ENCODE results near the gene BRIP1.

The BRIP1 gene

GRCh38 chr17:61659437-61659836, 203.9 kb downstream of the BRIP1 start:
- Mint-ChIP-seq H3K27ac (no peak overlapping the region), H3K27me3 (peaks cover 24% of the 10 kb centered on the region), H3K4me1 (no peaks in the 10 kb centered on the region), H3K4me3 (no peak overlapping the region), H3K9me3 (no peaks in the 10 kb centered on the region)
- no peak for DNase-seq
- no peak for ATAC-seq

DNA sequence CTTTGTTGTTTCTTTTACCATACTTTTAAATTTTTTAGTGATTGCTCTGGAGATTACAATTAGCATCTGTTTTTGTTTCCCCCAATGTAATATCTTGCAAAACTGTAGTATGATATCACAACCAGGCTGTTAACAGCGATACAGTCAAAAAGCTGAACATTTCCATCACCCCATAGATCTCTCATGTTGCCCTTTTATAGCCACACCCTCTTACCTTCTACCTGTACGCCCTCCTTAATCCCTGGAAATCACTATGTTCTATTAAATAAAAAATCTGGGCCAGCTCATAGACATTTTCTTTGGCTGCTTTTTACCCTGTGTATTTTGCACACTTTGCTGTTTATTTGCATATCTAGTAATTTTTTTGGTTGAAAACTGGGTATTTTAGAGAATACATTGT, 205.1 kb downstream of the BRIP1 start:
- Mint-ChIP-seq H3K4me1 (no peaks in the 10 kb centered on the region), H3K27me3 (peaks cover 31% of the 10 kb centered on the region), H3K27ac (no peak overlapping the region), H3K4me3 (no peak overlapping the region), H3K9me3 (peaks cover 0 to 7% of the 10 kb centered on the region in 2 donors)
- no peak for DNase-seq
- ATAC-seq, result no peak

GRCh38 chr17:61657338-61657737, 206.0 kb downstream of the BRIP1 start:
- Mint-ChIP-seq H3K9me3 (peaks cover 0 to 7% of the 10 kb centered on the region in 2 donors), H3K4me3 (no peak overlapping the region), H3K4me1 (no peaks in the 10 kb centered on the region), H3K27ac (peak overlapping the region in 1 of 2 donors; percentile 24), H3K27me3 (peaks cover 24% of the 10 kb centered on the region)
- ATAC-seq (no peak), DNase-seq (no peak)

DNA sequence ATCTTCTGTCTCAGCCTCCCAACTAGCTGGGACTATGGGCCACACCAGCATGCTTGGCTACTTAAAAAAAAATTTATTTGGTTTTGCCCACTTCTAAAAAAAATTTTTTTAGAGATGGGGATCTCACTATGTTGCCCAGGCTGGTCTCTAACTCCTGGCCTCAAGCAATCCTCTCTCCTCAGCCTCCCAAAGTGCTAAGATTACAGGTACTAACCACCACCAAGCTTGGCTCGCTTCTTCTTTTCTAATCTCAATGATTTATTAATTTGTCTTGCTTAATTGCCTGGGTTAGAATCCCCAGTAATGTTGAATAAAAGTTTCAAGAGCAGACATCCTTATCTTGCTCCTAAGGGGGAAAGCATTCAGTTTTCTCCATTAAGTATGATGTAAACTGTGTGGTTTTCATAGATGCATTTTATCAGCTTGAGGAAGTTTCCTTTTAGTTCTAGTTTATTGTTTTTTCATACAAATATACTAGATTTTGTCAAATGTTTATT, 206.6 kb downstream of the BRIP1 start:
- Mint-ChIP-seq H3K9me3 (peaks cover 4 to 13% of the 10 kb centered on the region in 2 donors), H3K4me3 (no peak overlapping the region), H3K27me3 (peaks cover 25% of the 10 kb centered on the region), H3K4me1 (no peaks in the 10 kb centered on the region), H3K27ac (no peak overlapping the region)
- ATAC-seq (no peak), DNase-seq (no peak)

- no peak overlapping the region for H3K4me3 Mint-ChIP-seq
- H3K4me1 Mint-ChIP-seq, result no peaks in the 10 kb centered on the region
- no peak for DNase-seq
- no peak overlapping the region for H3K27ac Mint-ChIP-seq
- peaks cover 28% of the 10 kb centered on the region for H3K27me3 Mint-ChIP-seq
- H3K9me3 Mint-ChIP-seq, result peaks cover 17 to 22% of the 10 kb centered on the region in 2 donors
- ATAC-seq, result no peak
Observed at GRCh38 chr17:61650749-61651148, 212.6 kb downstream of the BRIP1 start.

- Mint-ChIP-seq H3K4me3 (no peak overlapping the region), H3K27me3 (peaks cover 26% of the 10 kb centered on the region), H3K9me3 (peaks cover 17 to 19% of the 10 kb centered on the region in 2 donors), H3K27ac (no peak overlapping the region), H3K4me1 (no peaks in the 10 kb centered on the region)
- no peak for ATAC-seq
- DNase-seq, result no peak
Observed at GRCh38 chr17:61648587-61648986, 214.7 kb downstream of the BRIP1 start.

DNA sequence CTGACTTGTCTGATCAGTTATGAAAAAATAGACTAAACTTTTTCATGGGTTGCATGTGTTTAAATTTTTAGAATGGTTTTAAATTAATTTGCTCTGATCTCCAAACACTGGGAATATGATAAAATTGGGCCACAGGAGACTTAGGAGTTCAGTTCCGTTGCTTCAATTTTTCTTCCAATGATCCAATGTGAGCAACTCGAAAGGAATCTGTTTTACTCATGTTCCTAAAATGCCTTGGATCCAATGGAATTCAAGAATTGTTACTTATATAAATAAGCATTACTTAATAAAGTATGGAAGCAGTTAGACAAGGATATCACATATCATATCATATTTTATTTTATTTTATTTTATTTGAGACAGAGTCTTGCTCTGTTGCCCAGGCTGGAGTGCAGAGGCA, 216.3 kb downstream of the BRIP1 start:
- no peaks in the 10 kb centered on the region for H3K4me1 Mint-ChIP-seq
- peaks cover 17% of the 10 kb centered on the region for H3K27me3 Mint-ChIP-seq
- H3K9me3 Mint-ChIP-seq, result peaks cover 12 to 17% of the 10 kb centered on the region in 2 donors
- H3K27ac Mint-ChIP-seq, result no peak overlapping the region
- ATAC-seq (no peak), DNase-seq (no peak)
- H3K4me3 Mint-ChIP-seq, result no peak overlapping the region

- Mint-ChIP-seq H3K27ac (no peak overlapping the region), H3K27me3 (peaks cover 11% of the 10 kb centered on the region), H3K9me3 (peaks cover 7 to 11% of the 10 kb centered on the region in 2 donors), H3K4me1 (no peaks in the 10 kb centered on the region), H3K4me3 (no peak overlapping the region)
- no peak for DNase-seq
- ATAC-seq, result no peak
Observed at GRCh38 chr17:61646482-61646881, 216.8 kb downstream of the BRIP1 start.

DNA sequence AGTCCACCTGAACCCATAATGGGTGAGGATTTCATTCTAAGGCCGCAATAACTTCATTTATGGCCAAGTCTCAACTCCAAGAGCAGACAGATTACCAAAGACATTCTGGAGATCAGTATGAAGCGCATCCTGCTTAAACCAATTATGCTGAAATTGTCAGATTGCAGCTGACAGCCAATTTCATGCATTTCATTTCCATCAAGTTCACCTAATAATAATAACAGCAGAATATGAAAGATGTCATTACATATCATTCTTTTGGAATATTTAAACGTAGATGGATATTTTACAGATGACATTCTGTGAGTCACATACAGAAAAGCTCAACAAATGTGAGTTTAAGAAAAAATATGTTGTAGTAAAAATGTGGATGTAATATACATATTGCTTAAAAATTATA, 217.4 kb downstream of the BRIP1 start:
- DNase-seq (no peak), ATAC-seq (no peak)
- peaks cover 4 to 5% of the 10 kb centered on the region in 2 donors for H3K9me3 Mint-ChIP-seq
- no peak overlapping the region for H3K4me3 Mint-ChIP-seq
- H3K27ac Mint-ChIP-seq, result no peak overlapping the region
- peaks cover 6% of the 10 kb centered on the region for H3K27me3 Mint-ChIP-seq
- no peaks in the 10 kb centered on the region for H3K4me1 Mint-ChIP-seq

DNA sequence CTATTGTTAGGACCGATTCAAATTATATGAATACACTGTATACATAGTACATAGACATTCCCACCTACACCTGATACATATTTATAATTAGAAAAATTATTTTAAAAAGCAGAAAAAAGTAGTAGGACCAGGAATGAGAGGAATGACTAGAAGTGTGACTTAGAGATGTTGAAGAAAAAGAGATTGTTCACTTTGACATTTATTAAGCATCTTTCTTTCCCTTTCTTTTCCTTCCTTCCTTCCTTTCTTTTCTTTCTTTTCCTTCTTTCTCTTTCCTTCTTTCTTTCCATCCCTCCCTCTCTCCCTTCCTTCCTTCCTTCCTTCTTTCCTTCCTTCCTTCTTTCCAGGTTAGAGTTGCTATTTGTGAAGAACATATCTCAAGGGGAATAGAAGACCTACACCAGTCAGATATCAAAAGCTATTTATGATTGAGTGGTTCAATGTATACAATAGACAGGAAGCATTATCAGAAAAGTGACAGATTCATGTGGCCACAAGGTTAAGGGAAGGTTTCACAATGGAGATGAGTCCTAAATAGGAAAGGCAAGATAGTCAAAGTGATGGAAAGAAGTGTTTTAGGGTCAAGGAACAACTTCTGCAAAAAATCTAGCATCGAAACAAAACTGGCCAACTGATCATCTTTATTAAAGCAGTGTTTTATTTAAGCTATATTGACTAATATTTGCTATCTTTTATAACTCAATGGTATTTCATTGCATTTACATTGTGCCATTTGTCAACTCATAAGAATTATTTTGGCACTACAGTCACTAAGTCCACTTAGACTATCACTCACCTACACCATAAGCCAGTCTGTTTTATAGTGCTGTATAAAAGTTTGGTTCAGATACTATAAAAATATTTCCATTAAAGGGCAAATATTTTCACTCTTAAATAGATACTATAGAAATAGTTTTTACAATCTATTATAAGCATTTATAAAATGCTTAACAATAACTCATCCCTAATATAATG, 218.2 kb downstream of the BRIP1 start:
- no peak for DNase-seq
- ATAC-seq, result no peak
- peaks cover 4% of the 10 kb centered on the region for H3K27me3 Mint-ChIP-seq
- H3K4me1 Mint-ChIP-seq, result no peaks in the 10 kb centered on the region
- H3K9me3 Mint-ChIP-seq, result no peaks in the 10 kb centered on the region
- H3K4me3 Mint-ChIP-seq, result no peak overlapping the region
- no peak overlapping the region for H3K27ac Mint-ChIP-seq

- Mint-ChIP-seq H3K27me3 (peaks cover 27% of the 10 kb centered on the region), H3K4me3 (no peak overlapping the region), H3K9me3 (no peaks in the 10 kb centered on the region), H3K4me1 (no peaks in the 10 kb centered on the region), H3K27ac (no peak overlapping the region)
- no peak for DNase-seq
- ATAC-seq, result no peak
Observed at GRCh38 chr17:61642768-61643167, 220.6 kb downstream of the BRIP1 start.

- ATAC-seq (no peak), DNase-seq (no peak)
- peaks cover 37% of the 10 kb centered on the region for H3K27me3 Mint-ChIP-seq
- no peaks in the 10 kb centered on the region for H3K9me3 Mint-ChIP-seq
- H3K27ac Mint-ChIP-seq, result no peak overlapping the region
- no peak overlapping the region for H3K4me3 Mint-ChIP-seq
- no peaks in the 10 kb centered on the region for H3K4me1 Mint-ChIP-seq
Observed at GRCh38 chr17:61641715-61642114, 221.6 kb downstream of the BRIP1 start.

DNA sequence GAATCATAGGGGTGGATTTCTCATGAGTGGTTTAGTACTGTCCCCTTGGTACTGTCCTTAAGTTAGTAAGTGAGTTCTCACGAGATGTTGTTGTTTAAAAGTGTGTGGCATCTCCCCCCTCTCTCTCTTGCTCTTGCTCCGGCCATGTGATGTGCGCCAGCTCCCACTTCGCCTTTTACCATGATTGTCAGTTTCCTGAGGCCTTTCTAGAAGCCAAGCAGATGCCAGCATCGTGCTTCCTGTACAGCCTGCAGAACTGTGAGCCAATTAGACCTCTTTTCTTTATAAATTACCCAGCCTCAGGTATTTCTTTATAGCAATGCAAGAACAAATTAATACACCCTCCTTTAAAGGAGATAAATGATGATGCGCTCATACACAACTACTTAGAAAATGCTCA, 222.2 kb downstream of the BRIP1 start:
- Mint-ChIP-seq H3K4me3 (no peak overlapping the region), H3K27ac (no peak overlapping the region), H3K4me1 (no peaks in the 10 kb centered on the region), H3K9me3 (no peaks in the 10 kb centered on the region), H3K27me3 (peaks cover 41% of the 10 kb centered on the region)
- ATAC-seq (no peak), DNase-seq (no peak)

GRCh38 chr17:61639818-61640217, 223.5 kb downstream of the BRIP1 start:
- Mint-ChIP-seq H3K27ac (no peak overlapping the region), H3K27me3 (peaks cover 54% of the 10 kb centered on the region), H3K4me3 (no peak overlapping the region), H3K9me3 (peaks cover 0 to 10% of the 10 kb centered on the region in 2 donors), H3K4me1 (no peaks in the 10 kb centered on the region)
- DNase-seq (no peak), ATAC-seq (no peak)

DNA sequence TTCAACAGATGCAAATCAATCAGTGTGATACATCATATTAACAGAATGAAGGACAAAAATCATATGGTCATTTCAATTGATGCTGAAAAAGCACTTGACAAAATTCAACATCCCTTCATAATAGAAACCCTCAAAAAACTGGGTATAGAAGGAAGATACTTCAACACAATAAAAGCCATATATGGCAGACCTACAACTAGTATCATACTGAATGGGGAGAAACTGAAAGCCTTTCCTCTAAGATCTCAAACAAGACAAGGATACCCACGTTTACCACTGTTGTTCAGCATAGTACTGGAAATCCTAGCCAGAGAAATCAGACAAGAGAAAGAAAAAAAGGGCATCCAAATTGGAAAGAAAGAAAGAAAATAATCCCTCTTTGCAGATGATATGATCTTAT, 225.2 kb downstream of the BRIP1 start:
- H3K27me3 Mint-ChIP-seq, result peaks cover 68% of the 10 kb centered on the region
- DNase-seq (no peak), ATAC-seq (no peak)
- H3K4me1 Mint-ChIP-seq, result no peaks in the 10 kb centered on the region
- H3K4me3 Mint-ChIP-seq, result no peak overlapping the region
- peaks cover 0 to 10% of the 10 kb centered on the region in 2 donors for H3K9me3 Mint-ChIP-seq
- no peak overlapping the region for H3K27ac Mint-ChIP-seq

GRCh38 chr17:61635913-61636432, 227.4 kb downstream of the BRIP1 start:
- peak; percentile 31 to 45 for DNase-seq
- H3K27me3 Mint-ChIP-seq, result peaks cover 87% of the 10 kb centered on the region

More at GRCh38 chr17:61635913-61636432, 227.4 kb downstream of the BRIP1 start:
- H3K9me3 Mint-ChIP-seq, result peaks cover 0 to 10% of the 10 kb centered on the region in 2 donors
- H3K27ac Mint-ChIP-seq, result no peak overlapping the region
- no peaks in the 10 kb centered on the region for H3K4me1 Mint-ChIP-seq
- ATAC-seq, result no peak
- no peak overlapping the region for H3K4me3 Mint-ChIP-seq
